GM20000 (cell line): ENCODE results near the gene GFRA4.

Source experiments
- DNase-seq: peaks from one replicate; pipeline ENCODE4 v3.0.0; 2012; ENCODE audit warnings: low spot score
- TF ChIP-seq, protein P1 (sequence below): IDR thresholded peaks from 2 replicates; pipeline ENCODE4 v1.5.1; 2012; ENCODE audit warnings: mild to moderate bottlenecking, control low read depth; ENCODE audit errors: extremely low read depth, missing control alignments

GFRA4 gene

DNA sequence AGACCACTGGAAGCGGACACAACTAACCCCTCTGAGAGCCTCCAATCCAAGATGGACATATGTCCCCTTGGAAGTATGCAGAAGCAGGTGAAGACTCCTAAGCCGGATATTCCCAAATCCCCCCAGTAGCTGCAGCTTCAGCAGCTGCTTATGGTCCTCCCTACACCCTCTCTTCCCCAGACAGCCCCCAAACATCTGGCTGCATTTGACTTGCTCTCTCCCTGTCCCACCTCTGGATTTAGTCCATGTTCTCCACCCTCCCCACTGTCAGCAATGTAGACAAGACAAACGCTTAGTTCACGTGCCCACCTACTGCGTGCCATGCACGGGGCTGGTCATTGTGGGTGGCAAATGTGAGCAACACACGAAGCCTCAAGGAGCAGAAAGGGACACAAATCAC lies 23.2 kb upstream of the GFRA4 start:
- no peak for DNase-seq
- TF ChIP-seq, protein P1, sequence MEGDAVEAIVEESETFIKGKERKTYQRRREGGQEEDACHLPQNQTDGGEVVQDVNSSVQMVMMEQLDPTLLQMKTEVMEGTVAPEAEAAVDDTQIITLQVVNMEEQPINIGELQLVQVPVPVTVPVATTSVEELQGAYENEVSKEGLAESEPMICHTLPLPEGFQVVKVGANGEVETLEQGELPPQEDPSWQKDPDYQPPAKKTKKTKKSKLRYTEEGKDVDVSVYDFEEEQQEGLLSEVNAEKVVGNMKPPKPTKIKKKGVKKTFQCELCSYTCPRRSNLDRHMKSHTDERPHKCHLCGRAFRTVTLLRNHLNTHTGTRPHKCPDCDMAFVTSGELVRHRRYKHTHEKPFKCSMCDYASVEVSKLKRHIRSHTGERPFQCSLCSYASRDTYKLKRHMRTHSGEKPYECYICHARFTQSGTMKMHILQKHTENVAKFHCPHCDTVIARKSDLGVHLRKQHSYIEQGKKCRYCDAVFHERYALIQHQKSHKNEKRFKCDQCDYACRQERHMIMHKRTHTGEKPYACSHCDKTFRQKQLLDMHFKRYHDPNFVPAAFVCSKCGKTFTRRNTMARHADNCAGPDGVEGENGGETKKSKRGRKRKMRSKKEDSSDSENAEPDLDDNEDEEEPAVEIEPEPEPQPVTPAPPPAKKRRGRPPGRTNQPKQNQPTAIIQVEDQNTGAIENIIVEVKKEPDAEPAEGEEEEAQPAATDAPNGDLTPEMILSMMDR = no peak

DNA sequence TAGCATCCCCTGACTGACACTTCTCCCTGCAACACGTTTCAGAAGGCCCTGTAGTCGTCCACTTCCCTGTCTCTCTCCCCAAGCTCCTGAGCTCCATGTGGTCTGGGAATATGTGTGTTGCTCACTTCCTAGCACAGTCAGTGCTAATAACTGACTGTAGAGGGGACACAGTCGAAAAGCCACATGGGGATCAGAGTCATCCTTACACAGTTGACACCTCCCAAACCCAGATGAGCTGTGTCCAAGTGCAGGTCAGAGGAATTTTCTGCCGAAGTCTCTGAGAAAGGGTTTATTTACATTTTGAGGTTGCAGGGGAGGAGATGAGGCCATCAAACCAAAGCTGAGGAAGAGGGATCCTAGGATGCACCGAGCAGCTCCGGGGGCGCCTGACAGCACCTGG lies 22.1 kb upstream of the GFRA4 start:
- TF ChIP-seq, protein P1 = no peak
- no peak for DNase-seq

DNA sequence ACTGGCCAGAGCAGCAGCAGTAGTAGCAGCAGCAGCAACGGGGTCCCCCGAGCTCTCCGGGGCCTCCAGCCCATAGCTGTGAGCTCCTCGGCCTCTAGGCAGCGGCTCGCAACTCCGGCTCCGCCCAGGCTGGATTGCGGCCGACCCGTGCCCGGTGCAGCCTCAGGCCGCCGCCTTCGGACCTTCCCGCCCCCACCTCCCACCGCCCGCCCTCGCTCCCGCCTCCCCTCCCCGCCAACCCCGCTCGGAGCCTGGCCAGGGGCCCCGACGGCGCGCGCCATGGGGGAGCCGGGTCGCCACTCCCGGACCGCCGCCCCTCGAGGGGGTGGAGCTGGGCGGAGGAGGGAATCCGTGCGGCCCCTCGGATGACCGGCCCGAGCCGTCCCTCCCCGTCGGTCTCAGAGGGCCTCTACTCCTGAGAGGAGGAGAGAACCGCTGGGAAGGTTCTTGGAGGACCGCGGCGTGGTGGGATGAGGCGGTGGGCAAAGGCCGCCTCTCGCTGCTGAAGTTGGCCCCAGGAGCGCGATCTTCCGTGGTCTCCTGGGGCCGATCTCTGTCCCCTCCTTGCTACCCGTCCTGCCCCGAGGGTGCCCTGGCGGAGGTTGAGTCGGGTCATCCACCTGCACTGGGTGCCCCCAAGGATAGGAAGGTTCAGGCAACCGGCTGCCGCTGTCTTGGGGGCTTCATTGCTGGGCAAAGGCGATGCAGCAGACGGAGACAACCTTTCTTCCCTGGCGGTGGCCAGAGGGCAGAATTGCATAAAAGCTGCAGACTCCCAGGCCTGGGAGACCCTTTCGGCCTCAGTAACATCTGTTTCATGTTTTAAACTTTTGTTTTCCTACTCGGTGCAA lies 19.0 kb upstream of the GFRA4 start, which contains the start of gene ADAM33:
Gene ADAM33 (minus strand): TSS at position 80 of the 851 bp plus-strand sequence. CDS start 6 bp downstream, at position 74.
- TF ChIP-seq, protein P1 = no peak
- no peak for DNase-seq

DNA sequence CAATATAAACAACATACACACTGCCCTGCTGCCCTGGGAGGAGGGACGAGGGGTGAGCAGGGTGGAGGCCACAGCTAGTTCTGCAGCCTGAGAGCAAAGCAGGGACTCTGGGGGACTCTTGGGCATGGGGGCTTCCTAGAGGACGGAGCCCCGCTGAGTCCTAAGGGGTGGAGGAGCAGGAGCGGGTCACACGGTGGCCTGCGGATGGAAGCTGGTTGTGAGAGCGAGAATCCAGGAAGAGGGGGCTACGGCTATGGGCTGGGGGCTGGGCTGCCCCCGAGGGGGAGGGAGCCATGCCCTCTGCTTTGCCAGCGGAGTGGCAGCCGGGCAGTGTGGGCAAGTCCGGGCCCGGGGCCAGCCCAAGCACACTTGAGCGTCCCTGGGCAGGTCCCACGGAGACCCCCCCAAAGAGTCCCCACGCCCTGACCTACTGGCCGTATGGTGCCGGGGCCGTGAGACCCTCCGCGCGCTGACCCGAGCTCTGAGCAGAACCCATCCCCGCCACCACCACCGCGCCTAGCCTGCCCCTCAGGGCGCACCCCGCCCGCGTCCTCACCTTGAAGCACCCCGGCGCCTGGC lies 18.2 kb upstream of the GFRA4 start:
- DNase-seq = no peak
- TF ChIP-seq, protein P1 = no peak

DNA sequence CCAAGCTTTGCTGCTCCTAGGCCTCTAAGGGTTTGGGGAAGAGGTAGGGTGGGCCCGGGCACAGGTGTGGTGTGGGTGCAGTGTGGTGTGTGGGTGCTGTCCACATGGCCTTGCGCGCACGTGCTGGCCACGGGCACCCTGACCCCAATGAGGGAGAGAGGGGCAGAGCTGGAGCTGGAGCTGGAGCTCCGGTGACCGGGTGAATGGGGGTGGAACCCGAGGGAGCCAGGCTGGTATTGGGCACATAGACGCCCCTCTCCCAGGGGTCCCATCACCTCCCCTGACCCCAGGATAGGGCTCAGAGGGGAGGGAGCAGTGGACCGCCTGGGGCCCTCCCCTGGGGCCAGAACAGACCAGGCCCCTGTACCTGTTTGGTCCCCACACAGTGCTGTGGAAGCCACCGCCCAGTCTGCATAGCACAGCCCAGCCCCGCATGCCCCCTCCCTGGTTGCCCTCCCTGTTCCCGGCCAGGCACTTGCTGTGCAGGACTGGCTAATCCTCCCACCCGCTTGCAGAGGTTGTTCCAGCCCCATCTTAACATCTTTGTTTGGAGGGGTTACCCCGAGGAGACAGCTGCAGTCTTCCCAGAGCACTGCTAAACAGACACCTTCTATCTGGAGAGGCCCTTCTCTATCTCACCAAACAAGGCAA lies 17.6 kb upstream of the GFRA4 start:
- TF ChIP-seq, protein P1 = no peak

DNA sequence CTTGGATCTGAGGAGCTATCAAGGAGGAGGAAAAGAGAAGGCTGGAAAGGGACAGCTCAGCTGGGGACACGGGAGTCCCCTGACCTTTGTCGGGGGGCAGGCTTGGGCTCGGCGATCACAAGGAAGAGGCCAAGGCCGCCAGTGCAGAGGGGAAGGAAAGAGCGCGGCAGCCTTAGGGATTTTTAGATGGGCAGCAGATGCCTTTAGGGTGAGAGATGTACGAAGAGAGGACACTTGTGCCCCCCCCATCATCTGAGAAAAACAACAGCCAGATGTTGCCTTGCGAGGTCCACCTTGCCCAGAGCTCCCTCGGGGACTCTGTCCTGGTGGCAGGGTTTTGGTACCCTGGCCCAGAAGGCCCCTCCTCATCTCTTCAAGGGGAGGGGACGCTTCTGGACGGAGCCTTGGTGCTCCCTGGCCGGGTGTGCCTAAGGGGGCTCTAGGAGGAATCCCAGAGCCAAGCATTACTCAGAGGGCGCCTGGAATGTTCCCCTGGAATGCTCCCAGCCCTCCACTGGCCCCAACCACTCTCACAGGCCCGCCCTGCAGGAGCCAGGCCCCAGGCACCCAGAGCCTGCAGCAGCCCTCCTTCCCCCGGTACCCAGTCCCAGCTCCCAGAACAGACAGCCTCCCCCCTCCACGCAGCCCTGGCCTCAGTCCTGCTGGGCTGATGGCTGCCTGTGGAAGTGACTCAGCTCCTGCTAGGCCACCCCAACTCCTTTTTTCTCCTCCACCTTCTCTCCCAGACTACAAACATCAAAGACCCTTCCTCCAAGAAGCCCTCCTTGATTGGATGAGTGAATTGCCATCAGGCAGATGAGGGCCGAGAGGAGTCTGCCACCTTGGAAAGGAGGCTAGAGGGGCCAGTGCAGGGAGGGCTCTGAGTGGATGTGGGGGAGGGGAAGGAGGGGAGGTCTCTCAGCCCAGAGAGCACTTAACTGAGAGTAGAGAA lies 16.8 kb upstream of the GFRA4 start:
- TF ChIP-seq, protein P1 = no peak
- DNase-seq = no peak

More for the DNA sequence above, 17.6 kb upstream of the GFRA4 start:
- no peak for DNase-seq
